DND-41 (cell line): Measurements from ENCODE around the gene ADAM33.

Experiments
- ATAC-seq: fragments of 200-7000 bp; cut with Tn5 transposase; 3 replicates; pipeline ENCODE4 v1.9.1; 2021; ENCODE audit warnings: low read depth; ENCODE audit not compliant: insufficient read depth
- DNase-seq: peaks from one replicate; pipeline ENCODE4 v3.0.0-alpha.2; 2020
- H2AFZ ChIP-seq: 2 replicates; pipeline ENCODE4 v1.6.0; 2012; ENCODE audit warnings: low read depth, low read length
- H3K27ac ChIP-seq: 2 replicates; pipeline ENCODE4 v1.5.1; 2012; ENCODE audit warnings: low read length, inconsistent platforms
- H3K27me3 ChIP-seq: fragments of 200-600 bp; sonication (generic); 2 replicates; pipeline ENCODE4 v1.6.0; 2012; ENCODE audit warnings: low read length, mild to moderate bottlenecking, inconsistent platforms; ENCODE audit not compliant: insufficient read depth, poor library complexity
- H3K36me3 ChIP-seq: 2 replicates; pipeline ENCODE4 v1.5.1; 2012; ENCODE audit warnings: low read length, inconsistent platforms; ENCODE audit not compliant: insufficient read depth
- H3K4me1 ChIP-seq: 2 replicates; pipeline ENCODE4 v1.5.1; 2012; ENCODE audit warnings: mild to moderate bottlenecking, low read length; ENCODE audit not compliant: insufficient read depth
- H3K4me2 ChIP-seq: 2 replicates; pipeline ENCODE4 v1.6.0; 2012; ENCODE audit warnings: mild to moderate bottlenecking, moderate library complexity, low read length, inconsistent platforms; ENCODE audit not compliant: insufficient read depth
- H3K4me3 ChIP-seq, 2 experiments: fragments of 200-600 bp in 1 of 2; shearing (Covaris generic) in 1 of 2; 2 replicates each; pipeline ENCODE4 v1.5.1; 2012 to 2016; ENCODE audit warnings: inconsistent platforms in 2 of 2, low read length in 2 of 2, mild to moderate bottlenecking in 2 of 2, low read depth in 1 of 2, moderate library complexity in 1 of 2
- H3K79me2 ChIP-seq: 2 replicates; pipeline ENCODE4 v1.6.0; 2012; ENCODE audit warnings: low read length, inconsistent platforms; ENCODE audit not compliant: insufficient read depth
- H3K9ac ChIP-seq: 2 replicates; pipeline ENCODE4 v1.6.0; 2012; ENCODE audit warnings: low read depth, mild to moderate bottlenecking, inconsistent platforms, low read length, moderate library complexity
- H3K9me3 ChIP-seq: 2 replicates; pipeline ENCODE4 v1.5.1; 2012; ENCODE audit warnings: low read length, moderate library complexity, mild to moderate bottlenecking, inconsistent platforms; ENCODE audit not compliant: insufficient read depth, severe bottlenecking
- H4K20me1 ChIP-seq: 2 replicates; pipeline ENCODE4 v1.6.0; 2012; ENCODE audit warnings: low read length; ENCODE audit not compliant: insufficient read depth
- EZH2 ChIP-seq: IDR thresholded peaks from 3 replicates; pipeline ENCODE4 v1.6.1; 2012; ENCODE audit warnings: borderline replicate concordance, low read depth, mild to moderate bottlenecking, moderate library complexity, low read length, inconsistent platforms; ENCODE audit not compliant: severe bottlenecking
- TF ChIP-seq, protein P1 (sequence below): IDR thresholded peaks from 2 replicates; pipeline ENCODE4 v1.5.1; 2012; ENCODE audit warnings: borderline replicate concordance, low read length, moderate library complexity, mild to moderate bottlenecking; ENCODE audit not compliant: poor library complexity, severe bottlenecking; ENCODE audit errors: extremely low read depth

The ADAM33 gene

DNA sequence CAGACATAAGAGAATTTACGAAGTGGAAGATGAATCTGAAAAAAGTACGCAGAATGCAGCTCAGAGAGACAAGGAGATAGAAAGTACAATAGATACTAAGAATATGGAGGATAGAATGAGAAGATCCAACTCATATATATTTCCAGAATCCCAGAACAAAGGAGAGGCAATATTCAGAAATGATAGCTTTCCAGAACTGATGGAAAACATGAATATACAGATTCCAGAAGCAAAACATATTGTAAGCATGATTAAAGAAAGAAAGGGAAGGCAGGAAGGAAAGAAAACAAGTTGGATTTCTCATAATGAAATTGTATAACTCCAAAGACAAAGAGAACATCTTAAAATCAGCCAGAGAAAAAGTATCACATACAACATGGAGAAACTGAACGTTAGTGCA lies 41.6 kb downstream of the ADAM33 start:
- Histone ChIP-seq H3K9ac (no peak overlapping the region), H3K9me3 (peaks cover 5% of the 10 kb centered on the region), H3K4me1 (no peaks in the 10 kb centered on the region), H3K4me2 (no peak overlapping the region), H3K4me3 (no peak overlapping the region), H4K20me1 (no peaks in the 10 kb centered on the region), H3K27ac (no peak overlapping the region), H3K27me3 (no peaks in the 10 kb centered on the region), H3K79me2 (no peaks in the 10 kb centered on the region), H2AFZ (no peak overlapping the region), H3K36me3 (no peaks in the 10 kb centered on the region)
- no peak for TF ChIP-seq EZH2
- TF ChIP-seq, protein P1, sequence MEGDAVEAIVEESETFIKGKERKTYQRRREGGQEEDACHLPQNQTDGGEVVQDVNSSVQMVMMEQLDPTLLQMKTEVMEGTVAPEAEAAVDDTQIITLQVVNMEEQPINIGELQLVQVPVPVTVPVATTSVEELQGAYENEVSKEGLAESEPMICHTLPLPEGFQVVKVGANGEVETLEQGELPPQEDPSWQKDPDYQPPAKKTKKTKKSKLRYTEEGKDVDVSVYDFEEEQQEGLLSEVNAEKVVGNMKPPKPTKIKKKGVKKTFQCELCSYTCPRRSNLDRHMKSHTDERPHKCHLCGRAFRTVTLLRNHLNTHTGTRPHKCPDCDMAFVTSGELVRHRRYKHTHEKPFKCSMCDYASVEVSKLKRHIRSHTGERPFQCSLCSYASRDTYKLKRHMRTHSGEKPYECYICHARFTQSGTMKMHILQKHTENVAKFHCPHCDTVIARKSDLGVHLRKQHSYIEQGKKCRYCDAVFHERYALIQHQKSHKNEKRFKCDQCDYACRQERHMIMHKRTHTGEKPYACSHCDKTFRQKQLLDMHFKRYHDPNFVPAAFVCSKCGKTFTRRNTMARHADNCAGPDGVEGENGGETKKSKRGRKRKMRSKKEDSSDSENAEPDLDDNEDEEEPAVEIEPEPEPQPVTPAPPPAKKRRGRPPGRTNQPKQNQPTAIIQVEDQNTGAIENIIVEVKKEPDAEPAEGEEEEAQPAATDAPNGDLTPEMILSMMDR: no peak
- ATAC-seq (no peak), DNase-seq (no peak)

DNA sequence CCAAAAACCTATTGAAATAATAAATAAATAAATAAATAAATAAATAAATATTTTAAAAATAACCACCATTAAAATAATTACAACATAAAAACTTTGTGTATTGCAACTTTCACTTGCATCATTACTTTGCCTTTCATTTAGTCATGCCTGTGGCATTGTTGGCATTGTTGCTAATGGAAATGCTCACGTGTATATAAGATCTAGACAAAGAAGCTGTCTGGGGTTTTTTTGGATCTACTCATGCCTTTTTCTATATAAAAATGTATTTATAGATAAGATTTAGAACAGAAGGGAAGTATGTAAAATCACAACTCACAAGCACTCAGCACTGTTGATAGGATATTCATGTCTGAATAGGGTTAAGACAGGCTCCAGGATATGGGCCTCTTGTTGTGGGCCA lies 46.5 kb downstream of the ADAM33 start:
- ATAC-seq: no peak
- Histone ChIP-seq H3K4me1 (peaks cover 3% of the 10 kb centered on the region; the same call in 1 of the 2 replicates), H3K36me3 (no peaks in the 10 kb centered on the region), H4K20me1 (no peaks in the 10 kb centered on the region), H3K27ac (no peak overlapping the region), H2AFZ (no peak overlapping the region), H3K27me3 (no peaks in the 10 kb centered on the region), H3K9me3 (peaks cover 1% of the 10 kb centered on the region), H3K79me2 (no peaks in the 10 kb centered on the region), H3K9ac (no peak overlapping the region), H3K4me2 (no peak overlapping the region), H3K4me3 (no peak overlapping the region)
- DNase-seq: no peak
- TF ChIP-seq, protein P1: no peak
- TF ChIP-seq EZH2: no peak

GRCh38 chr20:3633913-3634478 lies 47.8 kb downstream of the ADAM33 start:
- TF ChIP-seq, protein P1: no peak
- no peak for TF ChIP-seq EZH2
- peak; percentile 26 for DNase-seq
- peak; percentile 64; the same call in 2 of the 3 replicates for ATAC-seq
- H3K9ac ChIP-seq: no peak overlapping the region
- no peak overlapping the region for H3K27ac ChIP-seq
- H3K27me3 ChIP-seq: no peaks in the 10 kb centered on the region
- H3K79me2 ChIP-seq: no peaks in the 10 kb centered on the region
- H2AFZ ChIP-seq: no peak overlapping the region
- H3K4me3 ChIP-seq: no peak overlapping the region
- peaks cover 3% of the 10 kb centered on the region; the same call in 1 of the 2 replicates for H3K4me1 ChIP-seq
- H4K20me1 ChIP-seq: no peaks in the 10 kb centered on the region
- no peaks in the 10 kb centered on the region for H3K9me3 ChIP-seq
- no peaks in the 10 kb centered on the region for H3K36me3 ChIP-seq
- no peak overlapping the region for H3K4me2 ChIP-seq
